Lung (tissue), 12 donors: ENCODE measurements around the gene CCDC192. TPM values are rescaled to one million over a fixed set of nuclear protein-coding genes. Genes with fewer than 3 reads are reported as not detected.

Experiments used
- ATAC-seq: fragments of 200-7000 bp; cut with Tn5 transposase; one replicate; pipeline ENCODE4 v1.9.1; 2020; ENCODE audit warnings: moderate number of reproducible peaks; ENCODE audit not compliant: insufficient read depth, low FRiP score
- DNase-seq, 3 donors: peaks; one replicate each; pipeline ENCODE4 v3.0.0-alpha.2; 2013 to 2017
- H3K27ac ChIP-seq, 2 donors: one replicate each; pipeline ENCODE4 v1.5.1; 2013; ENCODE audit warnings: mild to moderate bottlenecking in 2 of 2, moderate library complexity in 2 of 2, control low read depth in 1 of 2, inconsistent platforms in 1 of 2, low read depth in 1 of 2, low read length in 1 of 2
- H3K27me3 ChIP-seq, 3 donors: one replicate each; pipeline ENCODE4 v1.5.1; 2013; ENCODE audit warnings: low read length in 2 of 3; ENCODE audit not compliant: control insufficient read depth in 3 of 3, insufficient read depth in 3 of 3
- H3K36me3 ChIP-seq, 4 donors: one replicate each; pipeline ENCODE4 v1.5.1; 2013; ENCODE audit warnings: low read length in 4 of 4, mild to moderate bottlenecking in 1 of 4, moderate library complexity in 1 of 4; ENCODE audit not compliant: control insufficient read depth in 4 of 4, insufficient read depth in 4 of 4
- H3K4me1 ChIP-seq, 5 donors: one replicate each; pipeline ENCODE4 v1.5.1; 2013; ENCODE audit warnings: low read length in 5 of 5, mild to moderate bottlenecking in 2 of 5, moderate library complexity in 1 of 5; ENCODE audit not compliant: control insufficient read depth in 5 of 5, insufficient read depth in 5 of 5
- H3K4me3 ChIP-seq: one replicate; pipeline ENCODE4 v1.5.1; 2013; ENCODE audit warnings: mild to moderate bottlenecking, control low read depth, moderate library complexity
- H3K9ac ChIP-seq, 2 donors: one replicate each; pipeline ENCODE4 v1.5.1; 2013; ENCODE audit warnings: low read length in 2 of 2, control low read depth in 1 of 2; ENCODE audit not compliant: insufficient read depth in 1 of 2
- H3K9me3 ChIP-seq, 4 donors: one replicate each; pipeline ENCODE4 v1.5.1; 2013; ENCODE audit warnings: low read length in 3 of 4, mild to moderate bottlenecking in 1 of 4, moderate library complexity in 1 of 4; ENCODE audit not compliant: control insufficient read depth in 4 of 4, insufficient read depth in 3 of 4
- CTCF ChIP-seq: IDR thresholded peaks from 2 replicates; pipeline ENCODE4 v1.5.1; 2012; ENCODE audit warnings: mild to moderate bottlenecking; ENCODE audit errors: control extremely low read depth, extremely low read depth
- WGBS, 2 donors: extraction: QIAGEN DNeasy Blood & Tissue Kit; methylation state at CpG; one replicate each; pipeline ENCODE4 v1.1.7; 2013; 5-methylcytosine and 5-hydroxymethylcytosine counted together
- polyA plus RNA-seq, 2 donors: library from polyadenylated mRNA; stranded (reverse); fragments of 200-250 nt; gene quantifications; one replicate each; pipeline ENCODE4 v1.2.1, GENCODE V29; 2013
- total RNA-seq, 2 donors: library from RNA; depleted of rRNA in 1 of 2; stranded (reverse); fragments of >200 nt in 1 of 2; gene quantifications; one replicate each; pipeline ENCODE4 v1.2.1, GENCODE V29; 2014 to 2021
- donor health status: control.
- donor health status: control.
- donor health status: Bipolar disorder and iron deficiency.
- donor health status: healthy.
- donor health status: DM: yes; HTN: yes; CAD: no.

The CCDC192 gene
- total and polyA plus RNA-seq, 4 donors: 0.08 to 0.47 (median 0.40) TPM; not detected in 1

DNA sequence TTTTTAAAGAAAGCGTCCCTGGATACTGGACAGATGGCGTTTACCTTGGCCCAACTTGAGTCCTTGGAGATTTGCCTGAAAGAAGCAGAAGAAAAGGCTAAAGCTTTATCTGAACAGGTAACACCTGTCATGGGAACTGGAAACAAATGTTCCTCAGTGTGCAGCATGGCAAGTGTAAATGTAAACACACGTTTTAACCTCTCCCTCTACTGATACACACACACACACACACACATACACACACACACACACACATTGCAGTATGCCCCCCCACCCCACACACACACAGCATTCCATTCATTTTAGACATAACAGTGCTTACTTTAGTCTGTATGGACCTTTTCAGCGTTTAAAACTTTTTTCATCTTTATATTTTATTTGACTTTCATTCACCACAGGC is 51.1 kb downstream of the CCDC192 start:
- DNase-seq (peak; percentile 54 to 70 (median 67)), ATAC-seq (peak; percentile 41)
- Histone ChIP-seq H3K9me3 (no peaks in the 10 kb centered on the region), H3K27ac (no peak overlapping the region), H3K9ac (no peak overlapping the region), H3K4me3 (no peak overlapping the region), H3K27me3 (no peaks in the 10 kb centered on the region), H3K4me1 (peaks cover 0 to 4% (median 0%) of the 10 kb centered on the region in 5 donors), H3K36me3 (no peaks in the 10 kb centered on the region)
- 45 to 71% methylated on average over 4 of the region's 4 CpGs for WGBS, 2 donors
- no peak for TF ChIP-seq CTCF

DNA sequence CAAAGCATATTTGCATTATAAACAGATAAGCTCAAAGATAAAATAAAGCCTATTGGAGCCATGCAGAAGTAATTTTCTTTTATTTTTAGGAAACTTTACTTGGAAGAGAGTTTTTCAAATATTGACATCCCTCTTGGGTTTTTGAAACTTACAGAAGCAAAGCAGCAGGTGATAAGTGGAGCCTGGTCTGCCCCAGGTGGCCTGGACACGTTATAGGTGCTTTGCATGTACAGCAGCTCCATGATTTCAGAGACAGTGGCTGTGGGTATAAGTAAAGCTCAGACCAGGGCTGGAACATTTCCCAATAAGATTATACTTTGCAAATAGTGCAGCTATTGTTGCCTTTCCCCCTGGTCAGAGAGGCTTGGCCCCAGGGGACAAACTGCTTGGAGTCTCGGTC is 51.5 kb downstream of the CCDC192 start:
- DNase-seq: peak in 2 of 3 donors; percentile 26 to 53
- Histone ChIP-seq H3K9ac (no peak overlapping the region), H3K27me3 (no peaks in the 10 kb centered on the region), H3K36me3 (no peaks in the 10 kb centered on the region), H3K9me3 (no peaks in the 10 kb centered on the region), H3K4me1 (peaks cover 0 to 4% (median 0%) of the 10 kb centered on the region in 5 donors), H3K27ac (no peak overlapping the region), H3K4me3 (no peak overlapping the region)
- 75 to 97% methylated on average over 2 of the region's 2 CpGs for WGBS, 2 donors
- no peak for TF ChIP-seq CTCF
- no peak for ATAC-seq

GRCh38 chr5:127757576-127757975 is 54.4 kb downstream of the CCDC192 start:
- ATAC-seq (no peak), DNase-seq (peak in 2 of 3 donors; percentile 20 to 60)
- H3K4me3 ChIP-seq: no peak overlapping the region
- TF ChIP-seq CTCF: peak; percentile 27
- no peaks in the 10 kb centered on the region for H3K27me3 ChIP-seq
- peaks cover 0 to 9% (median 4%) of the 10 kb centered on the region in 5 donors for H3K4me1 ChIP-seq
- no peaks in the 10 kb centered on the region for H3K36me3 ChIP-seq
- no peak overlapping the region for H3K9ac ChIP-seq
- H3K9me3 ChIP-seq: no peaks in the 10 kb centered on the region
- 25 to 36% methylated on average over 1 of the region's 1 CpG for WGBS, 2 donors
- H3K27ac ChIP-seq: no peak overlapping the region

DNA sequence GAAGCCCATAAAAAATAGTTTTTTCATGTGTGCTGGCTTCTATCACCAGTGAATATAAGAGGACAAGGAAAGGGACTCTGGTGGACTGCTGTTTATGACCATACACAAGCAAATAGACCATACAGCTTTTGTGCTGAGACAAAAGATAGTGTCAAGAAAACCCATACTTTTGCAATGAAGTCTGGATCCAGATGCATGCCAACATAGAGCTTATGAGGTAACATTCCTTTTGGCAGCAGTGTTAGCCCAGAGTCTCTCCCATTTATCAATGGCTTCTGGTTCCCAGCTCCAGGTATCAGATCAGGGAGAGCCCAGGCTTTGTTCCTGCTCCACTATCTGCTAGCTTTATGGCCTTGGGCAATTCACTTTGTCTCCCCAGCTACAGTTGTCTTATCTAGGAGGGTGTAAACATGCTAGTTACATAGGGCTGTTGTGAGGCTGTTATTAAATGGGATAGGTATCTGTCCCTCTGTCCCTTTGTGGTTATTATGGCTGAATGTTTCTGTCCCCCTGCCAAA is 55.6 kb downstream of the CCDC192 start:
- ATAC-seq (no peak), DNase-seq (no peak)
- H3K9me3 ChIP-seq: no peaks in the 10 kb centered on the region
- H3K9ac ChIP-seq: no peak overlapping the region
- H3K4me3 ChIP-seq: no peak overlapping the region
- TF ChIP-seq CTCF: no peak
- no peaks in the 10 kb centered on the region for H3K36me3 ChIP-seq
- peaks cover 0 to 11% (median 4%) of the 10 kb centered on the region in 5 donors for H3K4me1 ChIP-seq
- H3K27me3 ChIP-seq: no peaks in the 10 kb centered on the region
- H3K27ac ChIP-seq: no peak overlapping the region
